Naive thymus-derived CD4-positive, alpha-beta T cell (primary cell): ENCODE data around the gene TRAPPC8. TPM values are rescaled to one million over a fixed set of nuclear protein-coding genes. Genes with fewer than 3 reads are reported as not detected.
"Not testable (repeated sequence)": the region's sequence is repeated elsewhere in the genome, so short reads cannot be mapped to it uniquely, and the experiment has no call there.

Source experiments
- ATAC-seq: fragments of 150-1000 bp; cut with Tn5 transposase; 2 replicates; pipeline ENCODE4 v1.10.0; 2021; ENCODE audit warnings: mild to moderate bottlenecking, moderate library complexity
- CTCF ChIA-PET: fragments of 350-600 bp; sonication (Branson Sonifier 250); formaldehyde crosslinking; loops from one replicate; lab custom pipeline; 2021; ENCODE audit warnings: antibody characterized with exemption; lab: Charles Lee
- POLR2A ChIA-PET: fragments of 350-600 bp; sonication (Branson Sonifier 250); formaldehyde crosslinking; loops from one replicate; lab custom pipeline; 2021; ENCODE audit warnings: antibody characterized with exemption, inconsistent platforms; lab: Charles Lee
- DNase-seq, 9 donors: peaks; one replicate each; pipeline versions ENCODE4 v3.0.0 to v3.0.0-alpha.2; 2020 to 2022; ENCODE audit warnings: mixed read lengths in 1 of 9
- H3K27ac ChIP-seq: one replicate; pipeline ENCODE4 v1.7.0; 2013; ENCODE audit warnings: mild to moderate bottlenecking, low read depth, low read length, moderate library complexity
- H3K27me3 ChIP-seq, 2 donors: one replicate each; pipeline ENCODE4 v1.7.0; 2013; ENCODE audit warnings: low read length in 2 of 2, mild to moderate bottlenecking in 2 of 2, moderate library complexity in 2 of 2; ENCODE audit not compliant: control insufficient read depth in 2 of 2, insufficient read depth in 2 of 2
- H3K36me3 ChIP-seq, 3 experiments: 1 replicate in 2 of 3; 2 replicates in 1 of 3; pipeline ENCODE4 v1.7.0; 2013; ENCODE audit warnings: low read length in 3 of 3, mild to moderate bottlenecking in 3 of 3, moderate library complexity in 1 of 3; ENCODE audit not compliant: insufficient read depth in 3 of 3, control insufficient read depth in 2 of 3
- H3K4me1 ChIP-seq, 2 donors: one replicate each; pipeline ENCODE4 v1.7.0; 2013; ENCODE audit warnings: low read length in 2 of 2, mild to moderate bottlenecking in 2 of 2, moderate library complexity in 1 of 2; ENCODE audit not compliant: control insufficient read depth in 2 of 2, insufficient read depth in 2 of 2
- H3K4me3 ChIP-seq: 2 replicates; pipeline ENCODE4 v1.7.0; 2013; ENCODE audit warnings: mild to moderate bottlenecking, low read length
- H3K9me3 ChIP-seq, 3 experiments: 1 replicate in 2 of 3; 2 replicates in 1 of 3; pipeline ENCODE4 v1.7.0; 2013; ENCODE audit warnings: low read length in 3 of 3; ENCODE audit not compliant: control insufficient read depth in 2 of 3
- H3K27ac Mint-ChIP-seq, 9 donors: one replicate each; pipeline ENCODE4 v1.8.0; 2020 to 2022; ENCODE audit warnings: mixed read lengths in 9 of 9, mild to moderate bottlenecking in 8 of 9, moderate library complexity in 5 of 9, inconsistent platforms in 2 of 9
- H3K27me3 Mint-ChIP-seq, 5 donors: one replicate each; pipeline ENCODE4 v1.8.0; 2021 to 2022; ENCODE audit warnings: mixed read lengths in 5 of 5, mild to moderate bottlenecking in 1 of 5
- H3K36me3 Mint-ChIP-seq, 5 donors: one replicate each; pipeline ENCODE4 v1.8.0; 2020 to 2022; ENCODE audit warnings: mixed read lengths in 5 of 5, mild to moderate bottlenecking in 3 of 5, inconsistent platforms in 1 of 5
- H3K4me1 Mint-ChIP-seq, 7 donors: one replicate each; pipeline ENCODE4 v1.8.0; 2020 to 2022; ENCODE audit warnings: mixed read lengths in 7 of 7, mild to moderate bottlenecking in 3 of 7, inconsistent platforms in 1 of 7
- H3K4me3 Mint-ChIP-seq, 10 donors: one replicate each; pipeline ENCODE4 v1.8.0; 2020 to 2022; ENCODE audit warnings: mild to moderate bottlenecking in 10 of 10, mixed read lengths in 10 of 10, moderate library complexity in 6 of 10, inconsistent platforms in 2 of 10
- H3K9me3 Mint-ChIP-seq, 11 donors: one replicate each; pipeline ENCODE4 v1.8.0; 2020 to 2022; ENCODE audit warnings: mixed read lengths in 11 of 11, mild to moderate bottlenecking in 4 of 11, inconsistent platforms in 1 of 11, moderate library complexity in 1 of 11
- intact Hi-C, 2 donors: fragments of 100-400 bp; cut with micrococcal nuclease; formaldehyde crosslinking; loops; one replicate each; pipeline ENCODE4 v1.15.1; 2023
- polyA plus RNA-seq, 2 donors: library from polyadenylated mRNA; unstranded; fragments of 300-500 nt; fragmentation: Illumina TruSeq; gene quantifications; one replicate each; pipeline ENCODE4 v1.2.3, GENCODE V29; 2021
- total RNA-seq, 6 experiments: library from RNA in 5 of 6; stranded (reverse) in 5 of 6; gene quantifications; 1 replicate in 5 of 6; 2 replicates in 1 of 6; pipeline ENCODE4 v1.2.3 and lab custom pipeline; 2021 to 2026

Gene TRAPPC8
- total and polyA plus RNA-seq, 7 experiments from 2014 or later = 16.4 to 62.7 (median 42.7) TPM

DNA sequence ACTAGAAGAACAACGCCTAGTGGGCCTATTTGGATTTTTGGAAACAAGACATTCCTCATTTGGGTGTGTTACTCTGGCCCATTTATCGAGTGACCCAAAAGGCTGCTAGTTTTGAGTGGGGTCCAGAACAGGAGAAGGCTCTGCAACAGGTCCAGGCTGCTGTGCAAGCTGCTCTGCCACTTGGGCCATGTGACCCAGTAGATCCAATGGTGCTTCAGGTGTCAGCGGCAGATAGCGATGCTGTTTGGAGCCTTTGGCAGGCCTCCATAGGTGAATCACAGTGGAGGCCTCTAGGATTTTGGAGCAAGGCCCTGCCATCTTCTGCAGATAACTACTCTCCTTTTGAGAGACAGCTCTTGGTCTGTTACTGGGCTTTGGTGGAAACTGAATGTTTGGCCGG is 143.7 kb downstream of the TRAPPC8 start:
- CTCF ChIA-PET, H3K4me1 ChIP-seq, H3K27me3 Mint-ChIP-seq, H3K4me3 Mint-ChIP-seq, H3K9me3 ChIP-seq, H3K36me3 ChIP-seq, H3K9me3 Mint-ChIP-seq, H3K4me3 ChIP-seq, H3K27me3 ChIP-seq, POLR2A ChIA-PET, H3K27ac ChIP-seq, ATAC-seq, H3K36me3 Mint-ChIP-seq, H3K4me1 Mint-ChIP-seq, H3K27ac Mint-ChIP-seq, DNase-seq, intact Hi-C loops: not testable (repeated sequence)

DNA sequence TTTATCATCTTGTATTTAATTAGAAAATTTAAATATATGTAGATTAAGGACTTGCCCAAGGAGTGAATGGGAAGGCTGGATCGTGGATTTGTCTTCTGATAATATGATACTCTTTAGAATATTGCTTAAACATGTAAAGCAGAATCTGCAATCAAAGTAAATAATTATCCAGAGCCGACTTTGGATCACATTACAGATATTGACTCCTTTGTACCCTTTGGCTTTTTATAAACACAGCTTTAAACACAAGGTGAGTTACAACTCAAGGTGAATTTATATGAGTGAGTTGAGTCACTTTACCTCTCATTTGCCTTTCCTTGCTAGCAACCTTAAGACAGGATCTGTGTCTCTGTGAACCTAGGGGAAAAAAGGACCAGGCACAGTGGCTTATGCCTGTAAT is 144.5 kb downstream of the TRAPPC8 start:
- Histone ChIP-seq H3K9me3 (no peaks in the 10 kb centered on the region), H3K27ac (no peak overlapping the region), H3K4me1 (no peaks in the 10 kb centered on the region), H3K27me3 (no peaks in the 10 kb centered on the region), H3K36me3 (no peaks in the 10 kb centered on the region), H3K4me3 (no peak overlapping the region)
- peaks cover 0 to 1% (median 0%) of the 10 kb centered on the region in 7 donors for H3K4me1 Mint-ChIP-seq
- no peaks in the 10 kb centered on the region for H3K9me3 Mint-ChIP-seq
- no peak for ATAC-seq
- CTCF ChIA-PET = no interaction called here
- H3K27me3 Mint-ChIP-seq = no peaks in the 10 kb centered on the region
- DNase-seq = no peak
- POLR2A ChIA-PET = no interaction called here
- intact Hi-C loops = no loop called here
- H3K27ac Mint-ChIP-seq = no peak overlapping the region
- no peaks in the 10 kb centered on the region for H3K36me3 Mint-ChIP-seq
- H3K4me3 Mint-ChIP-seq = no peak overlapping the region

DNA sequence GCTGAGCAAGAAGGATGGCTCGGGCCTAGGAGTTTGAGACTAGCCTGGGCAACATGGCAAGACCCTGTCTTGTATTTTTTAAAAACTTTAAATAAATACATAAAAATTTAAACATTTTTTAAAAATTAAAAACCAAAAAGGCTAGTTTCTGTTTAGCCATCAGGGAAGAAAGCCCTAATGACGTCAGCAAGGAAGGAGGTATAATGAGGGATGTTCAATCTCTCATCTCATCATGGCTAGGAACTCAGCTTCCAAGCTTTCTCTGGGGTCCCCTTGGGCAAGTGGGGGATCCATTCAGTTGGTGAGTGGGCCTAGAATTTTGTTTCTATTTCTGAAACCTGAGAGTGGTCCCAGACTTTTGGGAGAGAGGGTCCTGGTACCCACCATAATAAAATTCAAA is 147.2 kb downstream of the TRAPPC8 start:
- DNase-seq (no peak), ATAC-seq (no peak)

GRCh38 chr18:31793531-31793930 is 149.4 kb downstream of the TRAPPC8 start:
- no peaks in the 10 kb centered on the region for H3K9me3 ChIP-seq
- no peaks in the 10 kb centered on the region for H3K9me3 Mint-ChIP-seq
- POLR2A ChIA-PET = no interaction called here
- no peak overlapping the region for H3K27ac Mint-ChIP-seq
- H3K36me3 Mint-ChIP-seq = no peaks in the 10 kb centered on the region
- ATAC-seq (no peak), DNase-seq (no peak)
- no peaks in the 10 kb centered on the region for H3K36me3 ChIP-seq
- no peak overlapping the region for H3K4me3 Mint-ChIP-seq
- H3K4me1 ChIP-seq = no peaks in the 10 kb centered on the region
- H3K27ac ChIP-seq = no peak overlapping the region
- CTCF ChIA-PET = no interaction called here
- no peak overlapping the region for H3K4me3 ChIP-seq
- H3K27me3 ChIP-seq = no peaks in the 10 kb centered on the region
- intact Hi-C loops = no loop called here
- peaks cover 0 to 3% (median 0%) of the 10 kb centered on the region in 7 donors for H3K4me1 Mint-ChIP-seq
- H3K27me3 Mint-ChIP-seq = no peaks in the 10 kb centered on the region

More for the DNA sequence above, 147.2 kb downstream of the TRAPPC8 start:
- ChIA-PET POLR2A (no interaction called here), CTCF (no interaction called here)
- no peaks in the 10 kb centered on the region for H3K9me3 ChIP-seq
- H3K27ac ChIP-seq = no peak overlapping the region
- no peaks in the 10 kb centered on the region for H3K4me1 ChIP-seq
- Mint-ChIP-seq H3K4me3 (no peak overlapping the region), H3K27me3 (no peaks in the 10 kb centered on the region), H3K27ac (no peak overlapping the region), H3K4me1 (peaks cover 0 to 3% (median 0%) of the 10 kb centered on the region in 7 donors), H3K9me3 (no peaks in the 10 kb centered on the region), H3K36me3 (no peaks in the 10 kb centered on the region)
- no peaks in the 10 kb centered on the region for H3K27me3 ChIP-seq
- intact Hi-C loops = no loop called here
- H3K36me3 ChIP-seq = no peaks in the 10 kb centered on the region
- H3K4me3 ChIP-seq = no peak overlapping the region

- Histone ChIP-seq H3K4me3 (no peak overlapping the region), H3K36me3 (no peaks in the 10 kb centered on the region)
- intact Hi-C loops = no loop called here
Measured at GRCh38 chr18:31792580-31792911, 150.4 kb downstream of the TRAPPC8 start.

DNA sequence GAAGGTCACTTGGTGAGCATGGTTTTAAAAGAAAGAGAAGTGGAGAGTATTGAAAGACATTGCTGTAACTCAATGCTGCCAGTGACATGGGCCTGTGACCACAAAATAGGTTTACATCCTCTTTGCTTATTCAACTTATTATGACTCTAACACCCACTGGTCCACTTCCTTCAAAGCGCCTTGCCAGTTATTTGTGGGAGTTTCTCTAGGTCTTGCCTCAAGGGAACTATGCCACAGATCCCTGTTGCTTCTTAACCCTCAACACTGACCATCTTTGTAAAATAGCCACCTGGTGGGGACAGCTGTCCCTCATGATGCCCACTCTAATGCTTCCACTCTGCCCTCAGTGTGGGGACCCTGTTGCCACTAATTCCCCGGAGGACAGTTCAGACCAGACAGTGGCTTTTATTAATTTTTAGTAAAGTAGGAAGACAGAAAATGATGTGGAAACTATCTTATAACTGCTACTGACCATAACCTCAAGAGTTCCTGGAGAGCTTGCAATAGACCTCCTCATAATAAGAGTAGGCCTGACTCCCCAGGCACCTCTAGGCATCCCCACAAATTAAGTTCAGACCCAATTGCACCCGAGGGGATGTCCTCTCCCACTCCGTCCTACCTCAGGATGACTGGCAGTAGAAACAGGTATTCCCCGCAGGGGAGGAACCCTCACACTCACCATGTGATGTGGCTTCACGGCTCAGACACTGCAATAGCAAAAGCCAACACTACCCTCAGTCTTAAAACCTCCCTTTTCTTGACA is 150.9 kb downstream of the TRAPPC8 start:
- peaks cover 0 to 3% (median 0%) of the 10 kb centered on the region in 7 donors for H3K4me1 Mint-ChIP-seq
- ChIA-PET POLR2A (no interaction called here), CTCF (no interaction called here)
- H3K4me1 ChIP-seq = no peaks in the 10 kb centered on the region
- H3K27ac ChIP-seq = no peak overlapping the region
- no peak overlapping the region for H3K27ac Mint-ChIP-seq
- intact Hi-C loops = no loop called here
- H3K4me3 Mint-ChIP-seq = no peak overlapping the region
- no peaks in the 10 kb centered on the region for H3K27me3 ChIP-seq
- H3K36me3 Mint-ChIP-seq = no peaks in the 10 kb centered on the region
- H3K27me3 Mint-ChIP-seq = peaks cover 0 to 4% (median 0%) of the 10 kb centered on the region in 5 donors
- no peaks in the 10 kb centered on the region for H3K9me3 ChIP-seq
- DNase-seq (no peak), ATAC-seq (peak; percentile 68)
- H3K36me3 ChIP-seq = no peaks in the 10 kb centered on the region
- H3K4me3 ChIP-seq = no peak overlapping the region
- no peaks in the 10 kb centered on the region for H3K9me3 Mint-ChIP-seq

More at GRCh38 chr18:31792580-31792911, 150.4 kb downstream of the TRAPPC8 start:
- Histone ChIP-seq H3K27me3 (no peaks in the 10 kb centered on the region), H3K9me3 (no peaks in the 10 kb centered on the region), H3K4me1 (no peaks in the 10 kb centered on the region), H3K27ac (no peak overlapping the region)
- ATAC-seq = no peak
- Mint-ChIP-seq H3K4me3 (no peak overlapping the region), H3K36me3 (no peaks in the 10 kb centered on the region), H3K9me3 (no peaks in the 10 kb centered on the region), H3K4me1 (peaks cover 0 to 3% (median 0%) of the 10 kb centered on the region in 7 donors), H3K27ac (no peak overlapping the region), H3K27me3 (peaks cover 0 to under 1% (median 0%) of the 10 kb centered on the region in 5 donors)
- CTCF ChIA-PET = no interaction called here
- POLR2A ChIA-PET = no interaction called here
- no peak for DNase-seq

DNA sequence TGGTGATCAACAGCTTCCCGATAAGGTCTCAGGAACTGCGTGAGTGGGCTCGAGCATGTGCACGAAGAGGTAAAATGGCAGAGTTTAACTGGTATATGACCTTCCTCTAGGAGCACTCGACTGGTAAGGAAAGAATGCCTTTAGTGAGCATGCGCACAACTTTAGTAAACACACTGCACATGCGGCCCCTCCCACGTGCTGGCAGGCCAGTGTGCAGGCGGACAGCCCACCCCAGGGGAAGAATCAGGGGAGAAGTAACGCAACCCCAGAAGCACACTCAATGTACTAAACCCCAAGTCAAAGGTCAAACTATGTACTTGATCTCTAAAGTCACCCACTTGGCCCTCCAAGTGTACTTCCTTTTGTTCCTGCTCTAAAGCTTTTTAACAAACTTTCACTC is 153.5 kb downstream of the TRAPPC8 start:
- H3K4me1 ChIP-seq = no peaks in the 10 kb centered on the region
- no peak for DNase-seq
- Mint-ChIP-seq H3K9me3 (no peaks in the 10 kb centered on the region), H3K27me3 (peaks cover 0 to 4% (median 0%) of the 10 kb centered on the region in 5 donors), H3K27ac (no peak overlapping the region), H3K4me1 (peaks cover 0 to 3% (median 0%) of the 10 kb centered on the region in 7 donors), H3K36me3 (peaks cover 0 to 2% (median 0%) of the 10 kb centered on the region in 5 donors), H3K4me3 (no peak overlapping the region)
- no peaks in the 10 kb centered on the region for H3K36me3 ChIP-seq
- H3K4me3 ChIP-seq = no peak overlapping the region
- intact Hi-C loops = no loop called here
- ATAC-seq = no peak
- no peaks in the 10 kb centered on the region for H3K9me3 ChIP-seq
- CTCF ChIA-PET = no interaction called here
- POLR2A ChIA-PET = no interaction called here
- no peak overlapping the region for H3K27ac ChIP-seq
- no peaks in the 10 kb centered on the region for H3K27me3 ChIP-seq
